Bone marrow (tissue), 2 donors: Measurements from ENCODE around the gene MIDN.
A peak's percentile ranks its signal among the peaks of the same experiment; 100 is the strongest.

Experiments
- DNase-seq, 2 donors: peaks; one replicate each; lab custom pipeline; 2025; lab: John Stamatoyannopoulos, UW

The MIDN gene

DNA sequence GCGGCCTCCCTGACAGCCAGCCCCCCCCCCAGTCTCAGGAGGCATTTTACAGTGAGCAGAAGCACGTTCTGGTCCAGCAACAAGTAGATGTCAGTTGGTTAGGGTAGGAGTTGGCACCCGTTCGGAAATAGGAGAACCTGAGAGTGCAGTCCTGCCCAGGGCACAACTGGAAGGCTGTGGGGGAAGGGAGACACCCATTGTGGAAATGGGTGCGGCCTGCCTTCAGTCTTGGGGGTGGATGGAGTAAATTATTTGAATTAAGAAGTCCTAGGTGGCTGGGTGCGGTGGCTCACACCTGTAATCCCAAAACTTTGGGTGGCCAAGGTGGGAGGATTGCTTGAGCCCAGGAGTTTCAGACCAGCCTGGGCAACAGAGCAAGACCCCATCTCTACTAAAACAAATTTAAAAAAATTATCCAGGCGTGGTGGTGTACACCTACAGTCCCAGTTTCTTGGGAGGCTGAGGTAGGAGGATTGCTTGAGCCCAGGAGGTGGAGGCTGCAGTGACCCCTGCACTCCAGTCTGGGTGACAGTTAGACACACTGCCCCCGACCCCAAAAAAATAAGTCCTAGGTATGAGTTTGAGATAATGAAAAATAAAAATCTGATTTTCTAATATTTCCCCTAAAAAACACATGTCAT lies 21.9 kb downstream of the MIDN start:
- DNase-seq: no peak

DNA sequence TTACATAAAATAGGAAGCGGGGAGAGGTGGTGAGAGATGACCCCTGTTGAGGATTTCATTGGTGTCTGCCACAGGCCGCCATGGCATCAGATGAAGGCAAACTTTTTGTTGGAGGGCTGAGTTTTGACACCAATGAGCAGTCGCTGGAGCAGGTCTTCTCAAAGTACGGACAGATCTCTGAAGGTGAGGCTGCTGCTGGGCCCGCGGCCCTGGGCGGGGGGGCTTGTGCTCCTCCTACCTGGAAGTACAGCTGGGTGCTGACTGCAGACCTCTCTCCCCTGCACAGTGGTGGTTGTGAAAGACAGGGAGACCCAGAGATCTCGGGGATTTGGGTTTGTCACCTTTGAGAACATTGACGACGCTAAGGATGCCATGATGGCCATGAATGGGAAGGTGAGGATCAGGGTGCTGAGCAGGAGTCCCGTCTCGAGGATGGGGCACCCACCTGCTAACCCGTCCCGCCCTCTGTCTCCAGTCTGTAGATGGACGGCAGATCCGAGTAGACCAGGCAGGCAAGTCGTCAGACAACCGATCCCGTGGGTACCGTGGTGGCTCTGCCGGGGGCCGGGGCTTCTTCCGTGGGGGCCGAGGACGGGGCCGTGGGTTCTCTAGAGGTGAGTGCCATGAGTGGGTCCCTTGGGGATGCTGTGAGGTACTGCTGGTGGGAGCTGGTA lies 22.6 kb downstream of the MIDN start:
- DNase-seq: no peak

GRCh38 chr19:1271528-1272422 lies 23.4 kb downstream of the MIDN start:
- DNase-seq: no peak

- DNase-seq: no peak
Measured at GRCh38 chr19:1272423-1273262, 24.3 kb downstream of the MIDN start.

DNA sequence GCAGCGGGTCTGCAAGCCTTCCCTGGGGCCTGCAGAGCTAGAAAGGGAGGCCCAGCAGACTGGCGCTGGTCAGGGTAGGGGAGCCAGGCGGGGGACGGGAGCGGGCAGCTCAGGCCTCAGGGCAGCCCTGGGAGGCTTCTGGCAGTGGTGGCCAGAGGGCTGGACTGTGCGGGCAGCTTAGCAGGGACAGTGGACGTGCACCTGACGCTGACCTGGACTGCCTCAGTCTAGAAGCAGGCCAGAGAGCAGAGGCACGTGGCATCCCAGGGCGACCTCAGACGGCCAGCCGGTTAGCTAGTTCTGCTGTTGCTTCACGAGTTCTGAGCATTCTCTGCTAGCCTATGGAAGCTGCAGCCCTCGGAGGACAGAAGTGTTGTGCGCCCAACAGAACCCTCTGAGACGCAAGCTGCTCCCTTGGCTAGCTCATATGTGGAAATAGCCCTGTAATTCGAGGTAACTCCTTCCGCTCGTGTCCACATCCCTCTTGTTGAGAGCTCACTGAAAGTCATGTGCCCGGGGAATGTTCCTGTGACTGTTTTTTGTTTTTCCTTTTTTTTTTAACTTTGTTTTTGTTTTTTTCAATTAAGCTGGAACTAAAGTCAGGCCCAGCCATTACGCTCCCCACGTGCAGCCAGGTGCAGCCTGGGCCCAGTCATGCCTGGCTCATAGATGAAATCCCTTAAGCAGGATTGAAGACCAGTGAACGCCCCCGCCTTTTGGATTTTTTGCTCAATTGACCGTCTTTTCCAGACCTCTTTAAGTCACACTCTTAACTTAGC lies 25.1 kb downstream of the MIDN start:
- no peak for DNase-seq

- no peak for DNase-seq
Measured at GRCh38 chr19:1274081-1274851, 25.9 kb downstream of the MIDN start.

- no peak for DNase-seq
Measured at GRCh38 chr19:1274852-1275259, 26.5 kb downstream of the MIDN start.

- peak; percentile 83 to 85 for DNase-seq
Measured at GRCh38 chr19:1275260-1275975, 27.0 kb downstream of the MIDN start, which contains the start of gene FAM174C. Gene FAM174C (plus strand): TSS chr19:1275530. CDS start chr19:1275550, 20 bp downstream.

GRCh38 chr19:1275976-1276627 lies 27.7 kb downstream of the MIDN start:
- DNase-seq: no peak

DNA sequence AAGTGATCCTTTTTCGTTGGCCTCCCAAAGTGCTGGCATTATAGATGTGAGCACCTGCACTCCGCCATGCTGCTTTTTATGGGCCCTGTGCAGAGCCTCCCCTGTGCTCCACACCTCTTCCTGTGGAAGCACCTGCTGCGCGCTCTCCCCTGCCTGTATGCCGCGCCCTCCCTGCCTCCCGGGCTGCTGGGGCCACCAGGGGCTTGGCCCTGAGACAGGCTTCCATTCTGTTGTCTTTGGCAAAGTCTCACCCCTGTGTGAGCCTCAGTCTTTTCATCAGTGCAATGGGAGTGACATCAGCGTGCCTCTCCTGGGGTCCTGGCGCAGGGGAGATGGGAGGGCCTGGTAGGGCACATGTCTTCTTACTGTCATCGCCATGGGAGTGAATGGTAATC lies 28.2 kb downstream of the MIDN start:
- no peak for DNase-seq

GRCh38 chr19:1277061-1277460 lies 28.7 kb downstream of the MIDN start:
- DNase-seq: no peak

DNA sequence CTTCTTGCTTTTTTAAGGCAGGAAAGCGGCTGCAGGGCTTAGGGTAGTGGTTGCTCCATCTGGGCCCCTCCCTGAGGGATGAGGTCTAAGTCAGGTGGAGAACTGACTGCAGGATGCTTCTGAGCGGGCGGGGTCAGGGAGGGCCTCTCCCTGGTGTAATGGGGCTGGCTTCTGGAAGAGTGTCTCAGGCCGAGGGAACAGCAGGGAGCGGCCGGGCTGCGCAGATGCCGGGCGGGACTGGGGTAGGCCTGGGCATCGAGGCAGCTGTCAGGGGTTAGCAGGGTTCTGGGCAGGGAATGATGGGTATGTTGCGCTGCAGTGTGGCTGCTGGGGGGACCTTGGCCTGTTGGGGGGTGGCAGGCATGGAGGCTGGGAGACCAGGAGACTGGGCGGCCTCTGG lies 29.7 kb downstream of the MIDN start:
- no peak for DNase-seq

DNA sequence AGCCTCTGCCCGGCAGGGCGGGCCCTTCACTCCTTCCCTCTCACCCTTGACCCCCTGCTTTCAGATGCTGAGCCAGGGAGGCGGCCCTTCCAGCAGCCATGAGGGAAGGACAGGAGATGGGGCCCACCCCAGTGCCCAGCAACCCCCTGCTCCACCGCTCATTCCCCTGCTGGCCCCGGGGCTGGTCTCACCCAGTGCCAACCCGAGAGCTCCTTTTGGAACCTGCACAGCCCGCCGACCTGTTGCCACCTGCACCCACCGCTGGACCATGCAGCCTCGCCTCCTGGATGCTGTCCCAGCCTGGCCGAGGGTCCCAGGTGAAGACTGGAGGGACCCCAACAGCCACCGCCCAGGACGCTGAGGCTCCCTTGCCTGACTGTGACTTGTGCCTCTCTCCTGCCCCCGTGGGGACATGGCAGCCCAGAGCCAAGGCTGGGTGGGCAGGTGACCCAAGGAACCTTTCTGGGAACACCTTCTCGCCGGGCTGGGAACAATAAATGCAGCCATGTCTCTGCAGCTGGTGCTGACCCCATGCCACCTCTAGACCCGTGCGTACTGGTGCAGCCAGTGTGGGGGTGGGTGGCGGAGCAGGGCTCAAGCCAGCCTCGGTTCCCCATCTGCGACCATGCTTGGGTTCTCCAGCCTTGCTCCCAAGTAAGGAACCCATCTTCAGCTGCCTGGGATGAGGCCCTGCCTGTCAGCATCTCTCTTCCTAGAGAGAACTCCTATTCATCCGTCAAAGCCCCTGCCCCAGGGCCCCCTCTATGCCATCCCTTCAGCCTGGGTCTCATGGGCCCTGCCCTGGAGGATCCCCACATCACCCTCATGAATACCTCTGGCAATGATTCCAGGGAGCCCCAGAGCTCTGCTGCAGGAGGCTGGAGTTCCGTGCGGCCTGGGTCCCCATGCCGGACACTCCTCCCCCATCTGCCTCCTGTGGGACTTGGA lies 30.6 kb downstream of the MIDN start:
- no peak for DNase-seq

- peak; percentile 67 to 71 for DNase-seq
Measured at GRCh38 chr19:1279782-1280341, 31.5 kb downstream of the MIDN start.

DNA sequence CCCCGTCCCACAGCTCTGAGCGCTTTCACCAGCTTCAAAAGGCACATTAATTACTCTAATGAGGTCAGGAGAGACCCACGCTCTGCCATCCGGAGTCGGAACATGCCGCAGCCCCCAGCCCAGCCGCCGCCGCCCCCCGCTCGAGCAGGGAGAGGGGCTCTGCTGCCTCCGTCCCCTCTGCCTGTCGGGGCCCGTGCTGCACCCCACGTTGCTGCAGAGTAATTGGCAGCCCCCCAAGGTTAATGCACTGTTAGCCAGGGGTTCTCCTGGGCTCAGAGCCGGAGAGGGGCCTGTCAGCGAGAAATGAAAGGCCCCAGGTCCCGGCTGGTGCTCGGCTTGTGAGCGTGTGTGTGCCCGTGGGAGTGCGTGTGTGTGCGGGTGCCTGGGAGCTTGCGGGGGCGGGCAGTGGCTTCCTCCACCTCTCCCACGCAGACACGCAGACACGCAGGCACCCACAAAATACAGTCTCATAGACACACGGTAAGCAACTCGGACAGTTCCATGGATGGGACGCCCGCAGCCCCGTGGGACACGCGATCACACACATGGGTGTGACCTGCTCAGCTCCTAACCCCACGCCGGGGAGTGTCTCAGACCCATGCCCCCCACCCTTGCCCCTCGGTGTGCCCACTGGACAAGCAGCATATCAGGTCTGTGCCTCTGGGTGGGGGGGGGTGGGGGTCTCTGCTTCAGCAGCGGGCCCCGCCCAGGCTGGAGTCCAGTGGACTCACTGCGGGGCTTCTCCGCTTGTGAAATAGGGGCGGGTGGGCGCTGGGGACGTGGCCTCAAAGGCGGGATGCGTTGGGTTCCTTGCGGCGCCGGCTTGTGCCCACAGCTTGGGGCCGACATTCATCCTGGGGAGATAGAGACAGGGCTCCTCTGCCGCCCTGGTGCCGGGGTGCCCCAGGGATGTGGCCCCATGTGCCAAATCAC lies 32.5 kb downstream of the MIDN start:
- DNase-seq: no peak

DNA sequence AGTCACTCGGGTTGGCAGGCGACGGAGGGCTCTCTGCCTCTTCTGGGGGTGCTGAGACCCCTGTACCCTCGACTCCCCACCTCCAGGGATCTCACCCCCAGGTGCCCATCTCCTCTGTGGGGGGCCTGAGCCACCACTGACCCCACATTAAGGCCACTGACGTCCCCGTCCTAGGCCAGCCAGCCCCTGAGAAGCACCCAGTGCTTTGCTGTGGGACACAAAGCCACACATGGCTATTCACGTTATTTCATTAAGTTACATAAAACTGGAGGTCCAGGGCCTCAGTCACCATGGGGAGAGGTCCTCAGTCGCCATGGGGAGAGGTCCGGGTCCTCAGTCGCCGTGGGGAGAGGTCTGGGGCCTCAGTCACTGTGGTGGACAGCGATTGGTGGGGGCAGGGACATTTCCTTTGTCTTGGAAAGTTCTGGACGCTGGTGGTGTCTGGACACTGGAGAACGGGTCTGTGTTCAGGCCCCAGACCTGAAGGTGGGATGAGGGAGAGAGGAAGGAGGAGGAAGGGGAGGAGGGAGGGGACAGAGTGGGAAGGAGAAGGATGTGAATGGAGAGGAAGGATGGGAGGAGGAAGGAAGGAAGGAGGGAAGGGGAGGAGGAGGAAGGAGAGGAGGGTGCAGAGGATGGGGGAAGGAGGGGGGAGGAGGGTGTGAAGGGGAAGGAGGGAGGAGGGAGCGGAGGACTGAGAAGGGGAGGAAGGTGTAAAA lies 33.3 kb downstream of the MIDN start:
- DNase-seq: no peak
